IMR-90 (cell line): ENCODE results near the gene CYP11A1. TPM values are rescaled to one million over a fixed set of nuclear protein-coding genes. Genes with fewer than 3 reads are reported as not detected.

Experiments used
- ATAC-seq: fragments of 200-7000 bp; cut with Tn5 transposase; 2 replicates; pipeline ENCODE4 v1.9.1; 2020; ENCODE audit warnings: low read depth, mild to moderate bottlenecking, moderate library complexity
- BruUV-seq: library from RNA; stranded (reverse); fragments of 400-500 nt; replicated peaks from 2 replicates; lab custom pipeline; 2021; lab: Mats Ljungman, UMichigan
- CTCF ChIA-PET: fragments of 300-600 bp; formaldehyde crosslinking; extraction: SDS; loops from one replicate; lab custom pipeline; 2021; ENCODE audit warnings: antibody characterized with exemption; lab: Yijun Ruan, JAX
- POLR2A ChIA-PET: fragments of 300-600 bp; sonication (Branson Sonifier 250); formaldehyde crosslinking; loops from one replicate; lab custom pipeline; 2022; ENCODE audit warnings: antibody characterized with exemption; ENCODE audit not compliant: unreplicated experiment; lab: Charles Lee
- DNase-seq: peaks from one replicate; pipeline ENCODE4 v3.0.0; 2013
- H2AFZ ChIP-seq: replicated peaks from 2 replicates; pipeline ENCODE3; 2013; ENCODE audit warnings: low read length, mild to moderate bottlenecking; ENCODE audit not compliant: poor library complexity
- H2AK5ac ChIP-seq: 2 replicates; pipeline ENCODE4 v1.6.1; 2013; ENCODE audit warnings: low read depth, low read length, inconsistent platforms
- H2AK9ac ChIP-seq: replicated peaks from 2 replicates; pipeline ENCODE3; 2013; ENCODE audit warnings: mild to moderate bottlenecking, low read depth, low read length, moderate library complexity; ENCODE audit not compliant: poor library complexity
- H2BK120ac ChIP-seq: 2 replicates; pipeline ENCODE4 v1.6.1; 2013; ENCODE audit warnings: low read depth, low read length, inconsistent platforms
- H2BK15ac ChIP-seq: 3 replicates; pipeline ENCODE4 v1.6.1; 2013; ENCODE audit warnings: low read depth, low read length, inconsistent platforms
- H2BK20ac ChIP-seq: 2 replicates; pipeline ENCODE4 v1.6.1; 2013; ENCODE audit warnings: low read depth, mild to moderate bottlenecking, inconsistent platforms, low read length, moderate library complexity
- H2BK5ac ChIP-seq: 2 replicates; pipeline ENCODE4 v1.6.1; 2013; ENCODE audit warnings: mild to moderate bottlenecking, low read depth, low read length, inconsistent platforms; ENCODE audit not compliant: poor library complexity, severe bottlenecking
- H3K14ac ChIP-seq: replicated peaks from 2 replicates; pipeline ENCODE4 v1.6.1; 2013; ENCODE audit warnings: low read depth, low read length, inconsistent platforms
- H3K18ac ChIP-seq: 2 replicates; pipeline ENCODE4 v1.6.1; 2013; ENCODE audit warnings: low read depth, low read length, control low read depth
- H3K23ac ChIP-seq: 2 replicates; pipeline ENCODE4 v1.6.1; 2013; ENCODE audit warnings: low read depth, low read length, inconsistent platforms
- H3K27ac ChIP-seq: 2 replicates; pipeline ENCODE4 v1.5.1; 2013; ENCODE audit warnings: mild to moderate bottlenecking, control low read depth, low read length; ENCODE audit not compliant: insufficient read depth
- H3K27me3 ChIP-seq: 2 replicates; pipeline ENCODE4 v1.6.1; 2013; ENCODE audit warnings: low read length; ENCODE audit not compliant: control insufficient read depth, insufficient read depth
- H3K36me3 ChIP-seq: 2 replicates; pipeline ENCODE4 v1.6.1; 2013; ENCODE audit warnings: low read length, mixed read lengths; ENCODE audit not compliant: control insufficient read depth, insufficient read depth
- H3K4ac ChIP-seq: 2 replicates; pipeline ENCODE4 v1.6.1; 2013; ENCODE audit warnings: low read depth, low read length, inconsistent platforms
- H3K4me1 ChIP-seq: 2 replicates; pipeline ENCODE4 v1.6.1; 2013; ENCODE audit warnings: low read length, mixed read lengths; ENCODE audit not compliant: control insufficient read depth, insufficient read depth
- H3K4me2 ChIP-seq: 2 replicates; pipeline ENCODE4 v1.6.1; 2013; ENCODE audit warnings: low read depth, mild to moderate bottlenecking, control low read depth, low read length, moderate library complexity
- H3K4me3 ChIP-seq: 2 replicates; pipeline ENCODE4 v1.5.1; 2013; ENCODE audit warnings: low read depth, mild to moderate bottlenecking, control low read depth, low read length, moderate library complexity; ENCODE audit not compliant: insufficient read depth
- H3K56ac ChIP-seq: 2 replicates; pipeline ENCODE4 v1.6.1; 2013; ENCODE audit warnings: low read length, inconsistent platforms; ENCODE audit not compliant: insufficient read depth; ENCODE audit errors: extremely low read depth
- H3K79me1 ChIP-seq, 2 experiments: 2 replicates each; pipeline ENCODE4 v1.6.1; 2013; ENCODE audit warnings: low read length in 2 of 2, inconsistent platforms in 1 of 2, low read depth in 1 of 2
- H3K9ac ChIP-seq: 2 replicates; pipeline ENCODE4 v1.6.1; 2013; ENCODE audit warnings: low read depth, low read length, control low read depth
- H3K9me1 ChIP-seq: 2 replicates; pipeline ENCODE4 v1.6.1; 2013; ENCODE audit warnings: low read length, inconsistent platforms; ENCODE audit not compliant: insufficient read depth
- H3K9me3 ChIP-seq: 2 replicates; pipeline ENCODE4 v1.6.1; 2013; ENCODE audit warnings: low read length; ENCODE audit not compliant: control insufficient read depth, insufficient read depth
- H4K20me1 ChIP-seq: 2 replicates; pipeline ENCODE4 v1.6.1; 2013; ENCODE audit warnings: low read length, inconsistent platforms; ENCODE audit not compliant: insufficient read depth
- H4K5ac ChIP-seq: 2 replicates; pipeline ENCODE4 v1.6.1; 2013; ENCODE audit warnings: mild to moderate bottlenecking, low read depth, low read length, control low read depth
- H4K8ac ChIP-seq, 2 experiments: 2 replicates each; pipeline ENCODE4 v1.6.1; 2013; ENCODE audit warnings: low read depth in 2 of 2, low read length in 2 of 2, control low read depth in 1 of 2, inconsistent platforms in 1 of 2
- H4K91ac ChIP-seq: 2 replicates; pipeline ENCODE4 v1.6.1; 2013; ENCODE audit warnings: low read depth, low read length, inconsistent platforms; ENCODE audit not compliant: insufficient read depth
- BHLHE40 ChIP-seq: fragments of 150-350 bp; IDR thresholded peaks from 2 replicates; pipeline ENCODE4 v1.6.1; 2016; ENCODE audit warnings: mild to moderate bottlenecking, low read depth, low read length
- CEBPB ChIP-seq: IDR thresholded peaks from 2 replicates; pipeline ENCODE4 v1.6.1; 2012; ENCODE audit warnings: low read depth, low read length, improper control_type of control experiment
- CHD1 ChIP-seq: IDR thresholded peaks from 2 replicates; pipeline ENCODE4 v1.6.1; 2012; ENCODE audit warnings: low read depth, low read length, improper control_type of control experiment
- CTCF ChIP-seq: conservative IDR thresholded peaks from 2 replicates; pipeline ENCODE4 v1.5.1; 2012; ENCODE audit warnings: mild to moderate bottlenecking, low read depth, low read length, improper control_type of control experiment
- MAFK ChIP-seq: IDR thresholded peaks from 2 replicates; pipeline ENCODE4 v1.6.1; 2012; ENCODE audit warnings: low read depth, low read length, improper control_type of control experiment
- RCOR1 ChIP-seq: IDR thresholded peaks from 2 replicates; pipeline ENCODE4 v1.6.1; 2012; ENCODE audit warnings: mild to moderate bottlenecking, low read length, improper control_type of control experiment; ENCODE audit not compliant: insufficient replicate concordance
- RFX5 ChIP-seq: IDR thresholded peaks from 2 replicates; pipeline ENCODE4 v1.8.0; 2012; ENCODE audit warnings: low read depth, mild to moderate bottlenecking, low read length, moderate library complexity
- USF2 ChIP-seq: fragments of 150-350 bp; IDR thresholded peaks from 2 replicates; pipeline ENCODE4 v1.6.1; 2017; ENCODE audit warnings: mild to moderate bottlenecking, antibody characterized with exemption, low read length, low read depth
- WGBS, 2 experiments: methylation state at CpG; one replicate each; pipeline versions ENCODE4 v1.1.5 to v1.1.7; 2013; ENCODE audit warnings: missing lambda C conversion rate in 2 of 2; ENCODE audit not compliant: insufficient read length in 1 of 2; ENCODE audit errors: extremely low coverage in 2 of 2; 5-methylcytosine and 5-hydroxymethylcytosine counted together
- dilution Hi-C: fragments of 300-500 bp; cut with HindIII; formaldehyde crosslinking; loops from one replicate; pipeline ENCODE4 v1.14.3; 2018; ENCODE audit warnings: low sequenced_read_pairs; ENCODE audit not compliant: unreplicated experiment
- in situ Hi-C: fragments of 300-500 bp; cut with MboI; formaldehyde crosslinking; loops from 3 replicates; pipeline ENCODE4 v1.14.3; 2019; ENCODE audit warnings: low sequenced_read_pairs, inconsistent platforms, mixed read lengths
- intact Hi-C: fragments of 100-400 bp; cut with micrococcal nuclease; formaldehyde crosslinking; loops from 2 replicates; pipeline ENCODE4 v1.10.0; 2022
- polyA plus RNA-seq, 3 experiments: library from polyadenylated mRNA; depleted of rRNA; stranded (reverse); fragments of >200 nt; gene quantifications; 2 replicates each; pipeline ENCODE4 v1.2.3, GENCODE V29; 2012; ENCODE audit warnings: low replicate concordance in 1 of 3
- total RNA-seq: library from RNA; depleted of rRNA; stranded (reverse); fragments of >200 nt; gene quantifications from 2 replicates; pipeline ENCODE4 v1.2.3, GENCODE V29; 2012
- TF ChIP-seq, protein P1 (sequence below): fragments of 150-350 bp; IDR thresholded peaks from 2 replicates; pipeline ENCODE4 v1.6.1; 2016; ENCODE audit warnings: low read depth, mild to moderate bottlenecking, low read length, moderate library complexity, borderline replicate concordance

CYP11A1 gene
- total and polyA plus RNA-seq, 2 of the 4 experiments (the other 2 are of a cell fraction) = 0.18 to 0.50 TPM

- intact Hi-C loops (loop anchor here (5.0 kb wide), 1 partner anchor 163 kb away; no protein-coding TSS in a partner anchor), dilution Hi-C loops (no loop called here), in situ Hi-C loops (loop anchor here (5.0 kb wide), 1 partner anchor 53 kb away; no protein-coding TSS in a partner anchor)
- Histone ChIP-seq H3K4me3 (no peak overlapping the region), H3K9me1 (peaks cover 8% of the 10 kb centered on the region; the same call in 1 of the 2 replicates), H4K8ac (peak overlapping the region in 1 of 2 experiments; percentile 71; a peak in 2 of 4 replicates), H2BK120ac (peak overlapping the region; percentile 57; the same call in 1 of the 2 replicates), H4K91ac (peak overlapping the region; percentile 32), H3K14ac (peak overlapping the region; percentile 25), H3K9me3 (no peaks in the 10 kb centered on the region), H2AFZ (peak overlapping the region; percentile 76), H3K23ac (no peak overlapping the region), H3K9ac (no peak overlapping the region), H3K27ac (no peak overlapping the region), H3K4ac (peak overlapping the region; percentile 41; the same call in 1 of the 2 replicates), H4K20me1 (no peaks in the 10 kb centered on the region), H3K27me3 (no peaks in the 10 kb centered on the region), H2BK5ac (peak overlapping the region; percentile 16), H4K5ac (peak overlapping the region; percentile 38; the same call in 1 of the 2 replicates), H3K4me1 (peaks cover 4% of the 10 kb centered on the region; the same call in 1 of the 2 replicates), H3K36me3 (no peaks in the 10 kb centered on the region), H3K79me1 (peaks cover 0 to 5% of the 10 kb centered on the region in 2 experiments; a peak in 1 of 4 replicates), H2AK5ac (peak overlapping the region; percentile 65), H2BK20ac (peak overlapping the region; percentile 73; the same call in 1 of the 2 replicates), H3K56ac (no peak overlapping the region), H2BK15ac (0 out of 3 replicates have a peak overlapping the region, but pooled peaks have one; percentile 46), H2AK9ac (peak overlapping the region; percentile 92), H3K18ac (no peak overlapping the region), H3K4me2 (no peak overlapping the region)
- ATAC-seq (no peak), DNase-seq (no peak)
- ChIA-PET POLR2A (interaction anchor here (0.5 kb wide), 1 partner anchor 77 kb away, joined by 6 read pairs; no protein-coding TSS in a partner anchor), CTCF (interaction anchor here (0.5 to 5.3 kb wide), 2 partner anchors 54 to 148 kb away, joined by 5 to 31 read pairs; no protein-coding TSS in a partner anchor)
- TF ChIP-seq USF2 (no peak), RCOR1 (no peak), MAFK (no peak), RFX5 (no peak), CHD1 (no peak), CEBPB (no peak), BHLHE40 (no peak), CTCF (no peak)
- TF ChIP-seq, protein P1, sequence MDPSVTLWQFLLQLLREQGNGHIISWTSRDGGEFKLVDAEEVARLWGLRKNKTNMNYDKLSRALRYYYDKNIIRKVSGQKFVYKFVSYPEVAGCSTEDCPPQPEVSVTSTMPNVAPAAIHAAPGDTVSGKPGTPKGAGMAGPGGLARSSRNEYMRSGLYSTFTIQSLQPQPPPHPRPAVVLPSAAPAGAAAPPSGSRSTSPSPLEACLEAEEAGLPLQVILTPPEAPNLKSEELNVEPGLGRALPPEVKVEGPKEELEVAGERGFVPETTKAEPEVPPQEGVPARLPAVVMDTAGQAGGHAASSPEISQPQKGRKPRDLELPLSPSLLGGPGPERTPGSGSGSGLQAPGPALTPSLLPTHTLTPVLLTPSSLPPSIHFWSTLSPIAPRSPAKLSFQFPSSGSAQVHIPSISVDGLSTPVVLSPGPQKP = no peak
- BruUV-seq = no TSS peak
- WGBS, 2 experiments = no CpG with 5 or more reads among the region's 3 CpGs
Measured at GRCh38 chr15:74384566-74384880, 17.1 kb upstream of the CYP11A1 start.
